ENCODE measurements around the gene C1QTNF3.

The C1QTNF3 gene

DNA sequence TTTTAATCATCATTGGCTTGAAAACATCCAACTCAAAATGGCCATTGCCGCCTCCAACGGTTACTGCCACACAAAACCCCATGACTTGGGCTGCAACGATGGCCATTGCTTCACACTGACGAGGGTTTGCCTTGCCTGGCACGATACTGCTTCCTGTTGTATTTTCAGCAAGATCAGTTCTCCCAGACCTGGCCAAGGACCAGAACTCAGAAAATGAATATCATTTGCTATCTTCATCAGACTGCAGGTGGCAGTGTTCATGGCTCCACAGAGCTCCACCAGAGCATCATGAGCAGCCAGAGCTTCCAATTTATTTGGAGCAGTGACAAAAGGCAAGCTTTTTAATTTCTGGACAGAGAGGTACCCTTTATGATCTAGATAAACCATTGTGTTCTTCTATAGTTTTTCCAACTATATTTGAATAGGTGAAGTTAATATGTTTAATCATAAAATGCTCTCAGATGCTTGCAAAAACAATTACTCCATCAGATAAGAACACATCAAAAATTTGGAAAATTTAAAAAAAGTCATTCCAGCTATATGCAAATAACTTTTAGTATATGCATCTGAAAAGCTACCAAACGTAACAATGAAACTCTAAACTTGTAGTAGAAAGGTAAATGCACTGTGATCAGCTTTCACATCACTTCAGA is 45.6 kb downstream of the C1QTNF3 start:
- no peak for DNase-seq (ENCODE audit: low read depth)

DNA sequence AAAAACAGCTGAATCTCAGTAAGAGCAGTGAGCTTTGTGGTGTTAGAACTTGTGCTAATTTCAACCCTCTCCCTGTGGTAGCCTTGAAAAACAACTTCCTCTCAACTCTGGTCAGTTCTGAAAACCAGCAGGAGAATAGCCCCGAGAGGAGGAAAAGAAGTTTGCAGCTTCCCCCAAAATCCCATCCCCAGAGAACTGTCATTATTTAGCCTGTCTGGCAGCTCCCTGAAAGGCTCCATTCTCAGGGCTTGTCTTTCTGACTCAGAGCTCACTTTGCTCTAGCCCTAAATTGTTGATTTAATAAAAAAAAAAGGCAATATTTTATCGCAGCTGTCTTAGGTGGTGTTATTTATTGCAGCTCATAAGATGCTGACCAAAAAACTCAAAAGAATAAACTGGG is 47.1 kb downstream of the C1QTNF3 start:
- DNase-seq (ENCODE audit: low read depth) = no peak

DNA sequence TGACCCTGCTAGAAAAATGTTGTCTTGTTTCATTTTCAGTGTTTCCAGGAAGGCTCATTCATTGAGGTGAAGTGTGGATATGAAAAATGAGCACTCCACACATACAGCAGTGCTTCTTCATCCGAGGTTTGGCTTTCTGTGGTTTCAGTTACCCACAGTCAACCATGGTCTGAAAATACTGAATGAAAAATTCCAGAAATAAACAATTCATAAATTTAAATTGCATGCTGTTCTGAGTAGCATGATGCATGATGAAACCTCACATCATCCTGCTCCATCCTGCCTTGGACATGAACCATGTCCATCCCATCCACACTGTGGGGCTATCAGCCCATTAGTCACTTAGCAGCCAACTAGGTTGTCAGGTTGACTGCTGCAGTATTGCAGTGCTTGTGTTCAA is 48.2 kb downstream of the C1QTNF3 start:
- no peak for DNase-seq (ENCODE audit: low read depth)

DNA sequence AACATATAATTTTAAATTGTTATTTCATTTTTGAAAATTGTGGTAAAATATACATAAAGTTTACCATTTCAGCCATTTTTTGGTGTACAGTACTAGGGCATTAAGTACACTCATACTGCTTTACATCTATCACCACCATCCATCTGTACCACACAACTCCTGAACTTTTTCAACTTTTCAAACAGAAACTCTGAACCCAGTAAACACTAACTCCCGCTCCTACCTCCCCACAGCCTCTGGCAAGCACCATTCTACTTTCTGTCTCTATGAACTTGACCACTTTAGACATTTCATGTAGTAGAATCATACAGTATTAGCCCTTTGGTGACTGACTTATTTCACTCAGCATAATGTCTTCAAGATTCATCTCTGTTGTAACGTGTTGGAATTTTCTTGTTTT is 50.1 kb downstream of the C1QTNF3 start:
- DNase-seq (ENCODE audit: low read depth) = no peak

DNA sequence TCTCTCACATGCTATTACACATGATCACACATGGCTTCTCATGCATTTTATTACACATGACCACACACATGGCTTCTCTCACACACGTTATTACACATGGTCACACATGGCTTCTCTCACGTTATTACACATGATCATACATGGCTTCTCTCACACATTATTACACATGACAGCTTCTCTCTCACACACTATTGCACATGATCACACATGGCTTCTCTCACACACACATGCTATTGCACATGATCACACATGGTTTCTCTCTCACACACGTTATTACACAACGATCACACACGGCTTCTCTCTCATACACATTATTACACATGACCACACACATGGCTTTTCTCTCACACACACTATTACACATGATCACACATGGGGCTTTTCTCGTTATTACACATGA is 57.6 kb downstream of the C1QTNF3 start:
- no peak for DNase-seq (ENCODE audit: low read depth)

DNA sequence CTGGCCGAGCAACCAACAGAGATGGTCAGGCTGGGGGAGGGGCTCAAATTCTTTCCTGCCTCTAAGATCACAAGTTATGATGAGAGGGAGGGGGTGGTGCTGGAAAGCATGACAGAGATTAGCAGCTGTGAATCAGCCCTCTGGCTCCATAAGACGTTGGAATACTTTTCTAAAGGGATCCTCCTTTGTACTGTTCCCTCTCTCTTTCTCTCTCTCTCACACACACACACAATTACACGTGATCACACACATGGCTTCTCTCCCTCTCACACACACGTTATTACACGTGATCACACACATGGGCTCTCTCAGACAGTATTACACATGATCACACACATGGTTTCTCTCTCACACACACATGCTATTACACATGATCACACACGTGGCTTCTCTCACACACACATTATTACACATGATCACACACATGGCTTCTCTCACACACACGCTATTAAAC is 58.3 kb downstream of the C1QTNF3 start, which contains the start of gene SLC45A2:
SLC45A2 (minus strand) TSS at position 23 of the 454 bp plus-strand sequence. CDS start 110 bp downstream, outside the sequence.
- no peak for DNase-seq (ENCODE audit: low read depth)

DNA sequence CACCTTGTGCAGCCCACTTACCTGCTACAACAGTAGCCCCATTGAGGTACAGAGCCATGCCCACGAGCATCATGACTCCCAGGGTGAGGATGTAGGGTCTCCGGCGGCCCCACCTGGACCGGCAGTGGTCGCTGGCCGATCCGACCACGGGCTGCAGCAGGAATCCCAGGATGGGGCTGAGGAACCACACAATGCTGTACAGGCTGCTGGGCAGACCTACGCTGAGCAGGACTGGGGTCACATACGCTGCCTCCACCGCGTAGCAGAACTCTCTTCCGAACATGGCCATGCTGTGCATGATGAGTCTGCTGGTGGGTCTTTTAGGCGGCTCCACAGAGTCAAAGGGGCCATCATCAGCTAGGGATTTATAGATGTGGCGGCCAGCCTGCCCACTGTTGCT is 58.8 kb downstream of the C1QTNF3 start:
- no peak for DNase-seq (ENCODE audit: low read depth)

DNA sequence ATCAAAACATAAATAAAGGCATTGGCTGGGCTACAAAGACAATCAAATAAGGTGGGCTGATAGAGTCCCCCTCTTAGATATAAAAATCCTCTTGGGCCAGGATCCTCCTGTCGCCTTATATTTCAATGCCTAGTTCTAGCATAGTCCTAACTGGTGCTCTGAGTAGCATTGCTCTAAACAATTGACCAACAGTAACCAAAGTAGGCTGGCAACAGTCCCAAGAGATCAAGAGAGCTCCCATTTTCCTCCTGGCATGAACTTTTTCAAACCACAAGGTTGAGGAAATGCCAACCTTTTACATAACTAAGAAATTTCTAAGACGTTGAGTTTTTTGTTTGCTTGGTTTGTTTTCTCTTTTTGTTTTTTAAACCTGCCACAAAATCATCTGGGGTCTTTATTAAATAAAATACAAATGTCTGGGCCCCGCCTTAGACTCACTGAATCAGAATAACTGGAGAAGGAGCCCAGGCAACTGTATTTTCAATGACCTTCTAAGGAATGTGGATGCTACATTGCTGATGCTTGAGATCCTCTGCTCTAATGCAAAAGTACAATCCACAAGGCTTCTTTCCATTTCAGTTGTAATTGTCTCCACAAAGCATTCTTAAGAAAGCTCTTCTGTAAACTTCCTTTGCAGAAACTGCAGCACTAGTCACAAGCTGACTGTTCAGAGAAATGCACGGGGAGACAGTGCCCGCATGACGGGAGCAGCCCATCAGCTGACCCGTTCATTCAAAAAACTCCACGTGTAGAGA is 61.4 kb downstream of the C1QTNF3 start:
- no peak for DNase-seq (ENCODE audit: low read depth)

DNA sequence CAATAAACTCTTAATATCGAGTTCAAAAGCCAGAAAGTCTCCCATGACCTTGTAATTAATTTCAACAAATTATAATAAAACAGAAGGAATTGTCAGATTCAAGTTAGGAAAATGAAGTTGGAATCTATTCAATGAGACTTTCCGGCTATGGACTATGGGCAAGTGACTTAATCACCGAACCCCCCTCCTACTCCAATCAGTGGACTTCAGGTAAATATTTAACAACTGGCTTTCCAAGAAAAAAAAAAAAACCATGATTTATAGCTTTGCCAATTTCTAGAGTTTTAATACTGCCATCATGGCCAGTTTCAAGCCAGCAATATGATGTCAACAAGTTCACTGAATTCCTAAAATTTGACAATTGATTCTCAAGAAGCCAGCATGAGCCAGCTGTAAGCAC is 63.0 kb downstream of the C1QTNF3 start:
- DNase-seq (ENCODE audit: low read depth) = no peak

DNA sequence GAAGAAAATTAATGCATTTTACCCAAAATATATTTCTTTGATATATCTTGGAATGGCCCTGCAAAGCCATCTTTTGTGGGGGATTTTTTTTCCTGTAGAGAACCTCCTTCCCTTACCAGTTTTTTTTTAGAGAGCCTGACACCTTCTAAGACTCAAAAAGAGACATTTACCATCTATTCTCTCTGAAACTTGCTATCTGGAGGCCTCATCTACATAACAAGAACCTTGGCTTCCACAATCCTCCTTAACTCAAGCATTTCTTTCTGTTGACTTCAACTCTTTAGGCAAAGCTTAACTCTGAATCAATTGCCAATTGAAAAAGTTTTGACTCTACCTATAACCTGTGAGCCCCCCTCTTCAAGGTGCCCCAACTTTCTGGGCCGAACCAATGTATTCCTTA is 64.7 kb downstream of the C1QTNF3 start:
- DNase-seq (ENCODE audit: low read depth) = no peak

DNA sequence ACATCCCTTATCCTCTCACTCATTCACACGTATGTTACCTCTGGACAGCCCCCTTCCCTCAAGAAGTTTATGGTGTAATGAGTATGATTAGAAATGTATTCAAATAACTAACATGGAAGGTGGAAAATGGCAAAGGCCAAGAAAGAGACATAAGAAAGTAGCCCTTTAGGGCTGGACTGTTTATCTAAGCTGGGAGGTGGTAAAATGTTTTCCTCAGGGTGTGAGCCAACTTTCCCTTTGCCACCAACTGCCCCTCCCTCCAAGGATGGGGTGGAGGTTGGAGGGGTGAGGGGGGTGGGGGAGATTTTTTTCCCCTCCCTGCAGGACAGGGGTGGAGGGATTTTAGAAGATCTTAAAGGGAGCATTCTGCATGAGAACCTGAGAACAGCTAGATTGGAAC is 66.7 kb downstream of the C1QTNF3 start:
- DNase-seq (ENCODE audit: low read depth) = no peak

DNA sequence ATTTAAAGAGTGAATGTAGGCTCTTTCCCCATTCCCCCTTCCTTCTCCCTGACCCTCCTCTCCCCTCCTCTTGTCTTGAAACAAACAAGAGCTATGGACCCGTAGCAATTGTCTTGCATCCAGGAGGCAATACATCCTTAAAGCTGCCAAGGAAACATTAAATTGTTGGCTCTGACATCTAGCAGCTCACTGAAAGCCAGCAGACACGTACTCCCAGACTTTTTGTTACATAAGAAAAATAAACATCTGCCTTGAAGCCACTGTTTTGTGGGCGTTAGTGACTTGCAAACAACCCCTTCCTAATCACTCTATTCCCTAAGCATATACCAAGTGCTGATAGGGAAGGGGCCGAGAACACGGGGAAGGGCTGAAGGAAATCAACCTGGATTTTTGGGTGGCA is 67.2 kb downstream of the C1QTNF3 start:
- DNase-seq (ENCODE audit: low read depth) = no peak

DNA sequence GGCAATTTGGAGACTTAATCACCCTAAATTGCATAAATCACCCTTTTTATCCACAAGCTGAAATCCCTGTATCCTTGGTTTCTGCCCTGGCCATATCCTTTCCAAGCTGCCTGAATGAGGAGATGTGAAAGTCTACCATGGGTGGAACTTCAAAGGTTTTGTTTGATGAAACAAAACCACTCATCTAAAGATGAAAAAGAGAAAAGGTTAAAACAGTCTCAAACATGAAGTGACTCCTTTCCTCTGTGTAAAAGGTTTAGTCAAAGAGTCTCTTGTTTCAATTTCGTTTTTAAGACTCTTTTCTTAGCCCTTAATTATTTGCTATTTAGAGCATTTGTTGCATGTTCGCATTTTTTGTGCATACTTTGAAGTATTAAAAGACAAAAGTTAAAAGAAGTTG is 69.7 kb downstream of the C1QTNF3 start:
- DNase-seq (ENCODE audit: low read depth) = no peak

DNA sequence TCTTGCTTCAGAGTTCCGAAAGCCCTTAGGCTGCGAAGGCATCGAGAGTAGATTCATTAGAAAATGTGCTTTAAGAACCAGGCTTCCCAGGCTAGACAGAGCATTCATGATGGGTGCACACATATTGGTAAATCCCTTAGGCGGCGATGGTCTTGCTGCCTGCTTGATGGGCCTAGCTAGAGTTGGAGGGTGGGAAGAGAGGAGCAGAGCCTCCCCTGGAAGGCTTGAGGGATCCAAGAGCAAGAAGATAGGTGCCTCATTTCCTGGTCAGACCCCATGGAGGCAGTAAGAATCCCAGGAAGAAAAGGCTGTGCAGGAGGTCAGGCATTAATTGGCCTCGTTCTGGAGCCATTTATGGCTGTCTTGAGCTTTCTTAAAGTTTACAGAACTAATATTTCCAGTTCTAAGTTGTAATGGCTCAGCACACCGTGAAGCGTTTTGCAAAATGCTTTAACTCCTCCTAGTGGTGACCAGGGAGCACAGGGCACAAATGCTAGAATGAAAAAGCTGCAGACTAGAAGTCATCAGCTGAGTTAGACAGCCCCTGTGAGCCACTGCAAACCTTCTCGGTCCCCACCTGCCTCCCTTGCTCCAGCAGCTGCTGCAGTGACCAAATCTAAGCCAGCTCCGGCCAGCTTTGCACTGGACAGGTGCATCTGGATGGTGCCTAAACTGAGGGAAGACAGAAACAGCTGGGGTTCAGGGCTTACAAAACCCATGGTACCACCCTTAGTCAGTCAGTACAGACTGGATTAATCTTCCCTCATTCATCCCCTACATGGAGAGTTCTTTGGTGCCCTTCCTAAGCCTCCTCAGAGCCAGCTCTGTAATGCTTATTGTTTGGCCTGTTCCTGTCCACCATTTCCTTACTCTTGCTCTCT is 73.2 kb downstream of the C1QTNF3 start:
- DNase-seq (ENCODE audit: low read depth) = no peak

DNA sequence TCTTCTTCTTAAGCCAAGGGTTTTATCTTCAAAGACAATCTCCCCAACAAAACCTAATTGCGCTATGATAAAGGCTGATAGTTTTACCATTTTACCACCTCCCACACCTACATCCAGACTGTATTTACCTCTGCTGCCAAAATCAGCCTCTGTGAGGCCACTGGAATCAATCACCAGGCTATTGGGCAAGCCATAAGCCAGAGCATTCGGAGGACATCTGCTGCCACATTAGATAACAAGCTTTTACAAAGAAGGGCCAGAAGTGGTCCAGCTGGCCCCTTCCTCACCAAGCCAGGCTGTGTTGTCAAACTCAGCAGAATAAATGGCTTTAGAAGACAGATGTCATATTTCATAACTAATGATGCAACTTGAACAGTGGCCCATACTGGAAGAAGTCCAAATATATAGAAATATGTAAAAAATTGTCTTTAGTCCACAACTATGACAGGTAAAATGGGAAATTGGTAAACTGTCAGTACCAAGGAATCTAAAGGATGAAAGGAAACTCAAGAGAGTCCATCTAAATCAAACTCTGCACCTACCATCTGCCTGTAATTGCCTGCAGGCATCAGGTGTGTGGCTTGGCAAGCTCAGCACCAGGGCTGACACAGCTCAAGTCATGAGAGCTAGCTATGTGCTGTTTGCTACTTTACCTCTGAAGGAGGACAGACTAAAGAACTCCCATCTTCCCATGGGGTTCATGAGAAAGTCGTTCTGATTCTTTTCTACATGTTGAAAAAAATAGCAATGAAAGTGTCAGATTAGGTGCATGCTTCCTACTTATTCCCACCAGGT is 74.6 kb downstream of the C1QTNF3 start:
- no peak for DNase-seq (ENCODE audit: low read depth)

All from activated T-helper 1 cell treated with Interleukin-2 at 50 U/mL for 16 hours (primary cell).